Measurements from ENCODE around the gene TKT.
A peak's percentile ranks its signal among the peaks of the same experiment; 100 is the strongest.

Gene TKT

DNA sequence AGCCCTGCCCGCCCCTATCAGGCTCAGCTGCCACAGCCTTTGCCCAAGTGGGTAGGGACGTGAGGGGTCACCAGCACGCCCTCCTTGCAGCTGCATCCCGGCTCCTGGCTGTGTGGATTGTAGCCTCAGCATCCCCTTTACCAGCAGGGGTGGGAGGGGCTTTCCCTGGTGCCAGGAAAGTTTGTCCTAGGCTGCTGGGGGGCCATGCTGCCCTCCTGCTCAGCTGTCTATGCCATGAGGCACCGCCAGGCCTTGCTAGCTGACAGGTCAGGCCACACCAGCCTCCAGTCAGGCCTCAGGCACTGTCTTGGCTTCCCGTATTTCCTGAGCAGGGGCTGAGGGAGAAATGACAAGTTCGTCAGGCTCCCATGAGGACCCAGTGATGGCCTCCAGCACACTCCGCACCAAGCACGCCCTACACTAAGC is 32.3 kb downstream of the TKT start:
- no peak for DNase-seq

DNA sequence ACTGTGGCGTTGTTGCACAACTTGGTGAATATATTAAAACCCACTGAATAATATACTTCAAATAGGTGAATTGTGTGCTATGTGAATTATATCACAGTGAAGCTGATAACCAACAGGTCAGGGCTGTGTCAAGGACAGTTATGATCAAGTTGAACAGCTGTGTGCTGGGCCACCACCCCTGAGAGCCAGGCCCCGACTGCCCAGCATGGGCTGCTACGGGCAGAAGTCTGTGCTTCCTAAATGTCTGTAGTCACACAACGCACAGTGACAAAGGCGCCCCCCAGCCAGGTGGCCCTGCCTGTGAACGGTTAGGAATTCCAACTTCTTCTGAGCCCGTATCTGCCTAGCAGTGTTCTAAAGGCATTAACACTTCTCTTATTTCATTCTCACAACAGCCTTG is 32.8 kb downstream of the TKT start:
- no peak for DNase-seq

DNA sequence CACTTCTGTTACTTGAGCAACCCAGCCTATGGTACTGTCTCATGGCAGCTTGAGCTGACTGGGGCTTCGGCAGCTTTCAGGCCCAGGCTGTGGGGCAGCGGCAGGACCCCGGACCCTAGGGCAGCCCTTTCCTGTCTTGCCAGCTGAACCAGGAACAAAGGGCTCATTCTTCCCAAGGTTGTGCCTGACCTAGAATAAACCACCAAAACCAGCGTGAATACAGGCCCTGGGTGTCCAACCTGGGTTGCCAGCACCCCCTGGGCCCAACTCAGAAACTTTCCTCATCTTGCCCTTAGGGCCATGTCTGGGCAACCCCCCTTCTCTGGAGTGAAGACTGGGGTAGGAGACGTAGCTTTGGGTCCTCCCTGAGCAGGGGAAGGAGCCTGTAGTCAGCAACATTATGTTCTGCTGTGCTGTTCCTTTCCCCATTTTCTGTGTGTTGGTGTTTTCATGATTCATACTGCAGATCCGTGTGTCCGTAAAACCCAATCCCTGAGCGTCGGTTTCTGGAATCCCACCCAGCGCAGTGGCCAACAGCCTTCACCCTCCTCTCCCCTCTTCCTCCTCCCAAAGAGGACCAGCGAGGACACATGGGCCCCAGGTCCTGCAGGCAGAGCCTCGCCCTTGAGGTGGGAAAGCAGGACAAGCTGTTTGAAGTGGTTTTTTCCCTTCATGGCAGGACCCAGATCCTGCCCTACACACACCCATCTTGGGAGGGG is 33.5 kb downstream of the TKT start:
- no peak for DNase-seq

DNA sequence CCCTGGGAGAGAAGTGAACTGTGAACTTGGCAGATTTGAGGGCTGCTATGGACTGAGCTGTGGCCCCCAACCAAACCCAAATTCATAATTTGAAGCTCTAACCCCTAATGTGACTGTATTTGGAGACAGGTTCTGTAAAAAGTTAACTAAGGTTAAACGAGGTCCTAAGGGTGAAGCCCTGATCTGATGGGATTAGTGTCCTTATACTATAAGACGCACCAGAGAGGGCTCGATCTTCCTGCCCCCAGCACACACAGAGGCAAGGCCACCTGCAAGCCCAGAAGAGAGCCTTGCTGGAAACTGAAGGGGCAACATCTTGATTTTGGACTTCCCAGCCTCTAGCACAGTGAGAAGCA is 34.0 kb downstream of the TKT start:
- no peak for DNase-seq

DNA sequence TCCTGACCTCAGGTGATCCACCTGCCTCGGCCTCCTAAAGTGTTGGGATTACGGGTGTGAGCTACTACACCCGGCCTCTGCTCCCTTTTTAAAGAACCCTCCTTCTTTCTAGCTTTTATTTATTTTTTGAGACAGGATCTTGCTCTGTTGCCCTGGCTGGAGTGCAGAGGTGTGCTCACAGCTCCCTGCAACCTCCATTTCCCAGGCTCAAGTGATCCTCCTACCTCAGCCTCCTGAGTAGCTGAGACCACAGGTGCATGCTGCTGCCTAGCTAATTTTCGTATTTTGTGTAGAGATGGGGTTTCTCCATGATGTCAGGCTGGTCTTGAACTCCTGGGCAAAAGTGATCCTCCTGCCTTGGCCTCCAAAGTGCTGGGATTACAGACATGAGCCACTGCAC is 34.5 kb downstream of the TKT start:
- DNase-seq = no peak

DNA sequence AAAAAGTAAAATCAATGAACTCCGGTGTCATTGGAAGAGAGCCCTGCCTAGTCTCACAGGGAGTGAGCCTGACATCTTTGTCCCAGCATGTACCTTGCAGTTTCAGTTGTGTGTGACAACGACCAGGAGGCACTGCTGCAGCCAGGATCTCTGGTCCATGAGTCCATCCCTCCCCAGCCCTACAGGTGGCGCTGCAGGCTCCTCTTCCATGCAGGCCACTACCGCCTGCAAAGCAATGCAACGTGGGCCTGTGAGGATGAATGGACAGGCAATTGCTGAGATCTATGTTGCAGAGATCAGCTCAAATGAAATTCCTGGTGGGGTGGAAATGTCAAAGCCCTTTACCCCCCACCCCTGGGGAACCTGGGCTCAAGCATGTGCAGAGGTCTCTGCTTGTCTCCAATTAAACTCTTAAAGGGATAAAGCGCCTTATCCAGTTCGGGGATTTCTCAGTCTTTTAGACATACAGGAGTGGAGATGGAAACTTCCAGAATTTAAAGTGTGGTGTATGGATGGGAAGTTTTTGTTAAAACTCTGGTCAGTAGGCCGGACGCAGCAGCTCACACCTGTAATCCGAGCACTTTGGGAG is 35.8 kb downstream of the TKT start:
- DNase-seq = peak; percentile 53

DNA sequence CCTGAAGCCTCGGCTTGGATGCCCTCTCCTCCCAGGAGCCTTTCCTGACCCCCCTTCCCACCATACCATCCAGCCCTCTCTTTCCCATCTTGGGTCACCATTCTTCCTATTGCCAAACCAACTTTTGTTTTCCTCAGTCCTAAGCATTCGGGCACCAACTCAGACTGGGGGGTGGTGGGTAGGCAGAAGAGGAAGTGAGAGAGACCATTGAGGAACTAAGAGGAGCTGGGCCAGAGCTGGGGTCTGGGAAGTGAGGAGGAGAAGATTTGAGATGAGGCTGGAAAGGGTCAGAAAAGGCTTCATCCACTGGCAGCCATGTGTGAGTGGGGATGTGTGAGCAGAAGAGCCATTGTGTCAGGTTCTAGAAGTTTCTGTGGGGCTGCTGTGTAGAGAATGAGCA is 37.7 kb downstream of the TKT start:
- DNase-seq = no peak

DNA sequence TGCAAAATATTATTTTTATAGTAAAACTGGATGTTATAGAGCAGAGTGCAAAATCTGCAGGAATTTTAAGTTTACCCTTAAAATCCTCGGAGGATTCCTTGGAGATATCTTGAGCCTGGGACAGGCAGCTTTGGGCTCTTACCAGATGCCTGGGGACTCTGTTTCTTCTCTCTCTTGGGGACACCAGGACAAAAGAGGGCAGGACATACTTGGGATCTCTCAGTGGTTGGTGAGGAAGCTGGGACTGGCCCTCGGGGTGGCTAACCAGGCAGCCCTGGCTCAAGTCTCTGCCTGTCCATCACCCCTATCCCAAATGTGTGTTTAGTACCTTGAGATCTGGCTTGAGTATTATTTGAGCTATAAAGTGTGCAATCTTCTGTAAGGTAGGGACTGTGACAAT is 38.6 kb downstream of the TKT start:
- DNase-seq = no peak

DNA sequence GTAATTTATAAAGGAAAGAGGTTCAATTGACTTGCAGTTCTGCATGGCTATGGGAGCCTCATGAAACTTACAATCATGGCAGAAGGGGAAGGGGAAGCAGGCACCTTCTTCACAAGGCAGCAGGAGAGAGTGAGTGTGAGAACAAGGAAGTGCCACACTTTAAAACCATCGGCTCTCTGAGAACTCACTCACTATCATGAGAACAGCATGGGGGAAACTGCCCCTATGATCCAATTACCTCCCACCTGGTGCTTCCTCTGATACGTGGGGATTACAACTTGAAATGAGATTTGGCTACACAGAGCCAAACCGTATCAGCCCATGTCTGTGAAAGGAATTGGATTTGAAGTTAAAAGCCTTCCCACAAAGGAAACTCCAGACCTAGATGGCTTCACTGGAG is 39.1 kb downstream of the TKT start:
- DNase-seq = peak; percentile 16

DNA sequence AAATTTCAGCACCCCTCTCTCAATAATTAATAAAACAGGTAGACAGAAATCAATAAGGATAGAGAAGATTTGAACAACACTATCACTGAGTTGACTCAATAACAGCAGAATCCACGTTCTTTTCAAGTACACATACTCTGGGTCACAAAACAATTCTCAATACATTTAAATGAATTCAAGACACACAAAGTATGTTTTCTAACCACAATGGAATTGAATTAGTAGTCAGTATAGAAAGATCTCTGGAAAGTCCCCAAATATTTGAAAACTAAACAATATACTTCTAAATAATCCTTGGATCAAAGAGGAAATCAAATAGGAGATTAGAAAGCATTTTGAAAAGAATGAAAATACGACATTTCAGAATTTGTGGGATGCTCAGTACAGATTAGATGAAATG is 40.0 kb downstream of the TKT start:
- DNase-seq = no peak

DNA sequence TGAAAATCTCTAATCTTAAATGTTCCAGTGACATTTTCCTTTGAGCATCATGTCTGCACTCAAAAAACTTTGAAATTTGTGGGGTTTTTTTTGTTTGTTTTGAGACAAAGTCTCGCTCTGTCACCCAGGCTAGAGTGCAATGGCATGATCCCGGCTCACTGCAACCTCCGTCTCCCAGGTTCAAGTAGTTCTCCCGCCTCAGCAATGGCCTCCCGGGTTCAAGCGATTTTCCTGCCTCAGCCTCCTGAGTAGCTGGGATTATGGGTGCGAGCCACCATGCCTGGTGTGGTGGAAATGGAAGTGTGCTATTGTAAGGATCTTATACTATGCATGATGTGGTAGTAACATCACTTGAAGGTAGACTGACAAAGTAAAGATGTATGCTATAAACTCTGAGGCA is 42.5 kb downstream of the TKT start:
- DNase-seq = no peak

DNA sequence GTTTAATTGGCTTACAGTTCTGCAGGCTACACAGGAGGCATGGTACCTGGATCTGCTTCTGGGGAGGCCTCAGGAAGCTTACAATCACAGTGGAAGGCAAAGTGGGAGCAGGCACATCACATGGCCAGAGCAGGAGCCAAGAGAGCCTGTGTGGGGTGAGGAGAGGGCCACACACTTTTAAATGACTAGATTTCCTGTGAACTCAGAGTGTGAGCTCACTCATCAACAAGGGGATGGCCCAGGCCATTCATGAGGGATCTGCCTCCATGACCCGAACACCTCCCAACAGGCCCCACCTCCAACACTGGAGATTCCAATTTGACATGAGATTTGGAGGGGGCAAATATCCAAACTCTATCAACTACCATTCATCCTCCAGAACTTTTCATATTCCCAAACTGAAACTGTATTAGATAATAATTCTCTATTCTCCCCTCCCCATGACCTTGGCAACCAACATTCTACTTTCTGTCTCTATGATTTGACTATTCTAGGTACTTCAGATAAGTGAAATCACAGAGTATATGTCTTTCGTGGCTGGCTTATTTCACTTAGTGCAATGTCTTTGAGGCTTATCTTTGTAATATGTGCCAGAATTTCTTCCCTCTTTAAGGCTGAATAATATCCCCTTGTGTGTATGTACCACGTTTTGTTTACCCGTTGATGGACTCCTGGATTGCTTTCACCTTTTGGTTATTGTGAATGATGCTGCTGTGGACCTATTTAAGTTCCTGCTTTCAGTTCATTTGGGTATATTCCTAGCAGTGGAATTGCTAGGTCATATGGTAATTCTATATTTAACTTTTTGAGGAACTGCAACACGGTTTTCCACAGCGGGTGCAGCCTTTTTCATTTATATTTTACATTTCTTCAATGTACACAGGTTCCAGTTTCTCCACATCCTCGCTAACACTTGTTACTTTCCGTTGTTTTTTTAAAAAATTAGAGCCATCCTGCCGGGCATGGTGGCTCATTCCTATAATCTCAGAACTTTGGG is 43.8 kb downstream of the TKT start:
- DNase-seq = no peak

DNA sequence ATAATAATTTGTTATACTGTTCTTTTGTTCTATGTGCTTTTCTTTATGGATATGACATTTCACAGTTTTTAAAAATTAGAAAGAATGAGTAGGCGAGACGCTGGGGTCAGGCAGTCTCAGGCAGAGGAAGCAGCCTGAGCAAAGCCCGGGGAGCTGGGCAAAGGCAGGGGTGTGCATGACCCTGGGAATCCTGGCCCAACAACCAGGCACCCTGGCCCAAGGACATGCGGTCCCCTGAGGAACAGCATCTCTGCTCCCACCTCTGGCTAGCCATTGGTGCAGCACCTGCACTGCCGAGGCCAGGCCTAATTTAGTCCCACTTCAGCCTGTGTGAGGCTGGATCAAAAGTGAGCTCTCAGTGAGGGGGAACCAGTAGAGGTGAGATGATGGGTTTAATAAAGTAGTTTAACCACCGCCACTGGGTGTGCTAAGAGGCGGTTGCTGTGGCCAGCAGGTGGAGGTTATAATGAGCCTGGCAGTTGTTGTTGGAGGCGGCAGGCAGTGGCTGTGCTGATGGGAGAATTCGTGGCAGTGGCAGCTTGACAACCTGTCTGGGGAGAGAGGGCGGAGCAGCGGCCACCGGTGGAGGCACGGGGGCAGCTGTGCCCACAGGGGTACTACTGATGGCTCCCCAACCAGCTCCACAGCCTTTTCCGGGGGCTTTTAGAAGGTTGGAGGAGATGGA is 53.3 kb downstream of the TKT start:
- peak; percentile 76 for DNase-seq

DNA sequence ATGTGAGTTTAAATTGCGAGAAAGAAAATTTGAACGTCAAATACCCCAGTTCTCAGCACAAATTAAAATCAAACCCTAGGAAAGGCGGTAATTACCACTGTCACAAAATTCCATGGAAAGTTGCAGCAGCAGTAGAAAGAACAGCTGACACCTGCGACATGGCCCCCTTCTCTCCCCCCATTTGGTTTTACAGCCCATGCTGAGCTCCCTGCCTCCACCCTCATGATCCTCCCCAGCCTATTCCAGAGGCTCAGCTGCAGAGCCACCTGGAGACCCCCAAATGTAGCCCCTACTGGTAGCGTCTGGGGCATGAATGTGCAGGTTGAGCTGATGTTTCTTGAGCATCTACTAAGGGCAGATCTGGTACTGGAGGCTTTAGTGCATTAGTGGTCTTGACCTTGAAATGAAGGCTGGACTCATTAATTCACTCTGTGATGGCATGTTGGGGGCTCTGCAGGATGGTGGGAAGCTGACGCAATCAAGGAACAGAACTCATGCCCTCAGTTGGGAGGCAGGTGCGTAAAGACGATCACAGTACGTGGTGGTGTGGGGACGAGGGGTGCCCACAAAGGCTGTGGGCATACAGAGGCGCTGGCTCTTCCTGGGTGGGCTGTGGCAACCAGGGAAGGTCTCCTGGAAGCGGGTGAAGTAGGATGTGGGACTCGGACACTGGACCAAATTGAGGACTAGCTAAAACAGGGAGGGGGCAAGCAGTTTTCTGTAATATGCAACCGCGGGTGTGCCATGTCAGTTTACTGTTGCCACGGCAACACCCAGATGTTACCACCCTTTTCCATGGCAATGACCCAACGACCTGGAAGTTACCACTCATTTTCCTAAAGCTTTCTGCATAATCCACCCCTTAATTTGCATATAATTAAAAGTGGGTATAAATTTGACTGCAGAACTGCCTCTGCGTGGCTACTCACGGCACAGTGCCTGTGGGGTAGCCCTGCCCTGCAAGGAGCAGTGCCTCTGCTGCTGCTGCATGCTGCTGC is 55.0 kb downstream of the TKT start:
- DNase-seq = no peak

DNA sequence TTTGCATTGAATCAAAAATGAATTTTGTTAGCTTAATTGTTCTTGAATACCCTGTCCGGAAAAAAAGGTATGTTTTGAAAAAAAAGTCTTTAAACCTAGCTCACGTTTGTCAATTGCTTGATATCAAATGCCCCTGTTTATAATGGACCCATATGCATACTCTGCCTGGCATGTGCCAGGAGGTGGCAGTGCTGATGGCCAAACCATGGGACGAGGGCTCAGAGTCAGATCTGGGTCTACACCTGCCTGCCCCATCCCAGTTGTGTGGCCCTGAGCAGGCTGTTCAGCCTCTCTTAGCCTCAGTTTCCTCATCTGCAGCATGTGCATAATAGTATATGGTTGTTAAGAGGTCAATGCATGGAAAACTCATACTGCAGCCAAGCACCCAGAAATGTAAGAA is 56.0 kb downstream of the TKT start:
- DNase-seq = no peak

DNA sequence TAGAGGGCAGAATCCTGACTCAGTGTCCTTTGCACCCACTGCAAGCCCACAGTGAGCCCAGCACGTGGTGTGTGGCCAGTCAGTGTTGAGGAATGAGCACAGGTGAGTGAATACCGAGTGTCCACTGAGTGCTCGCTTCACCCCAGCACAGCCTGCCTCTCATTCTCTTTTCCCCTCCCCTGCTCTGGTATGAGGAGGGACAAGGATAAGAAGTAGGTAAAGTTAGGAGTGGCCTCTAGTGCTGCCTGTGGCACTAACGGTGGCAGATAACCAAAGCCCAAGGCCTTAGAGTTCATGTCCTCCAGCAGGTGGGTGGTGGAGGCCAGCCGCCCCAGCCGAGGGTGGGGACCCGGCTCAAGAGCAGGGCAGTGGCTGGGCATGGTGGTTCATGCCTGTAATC is 56.8 kb downstream of the TKT start:
- DNase-seq = no peak

DNA sequence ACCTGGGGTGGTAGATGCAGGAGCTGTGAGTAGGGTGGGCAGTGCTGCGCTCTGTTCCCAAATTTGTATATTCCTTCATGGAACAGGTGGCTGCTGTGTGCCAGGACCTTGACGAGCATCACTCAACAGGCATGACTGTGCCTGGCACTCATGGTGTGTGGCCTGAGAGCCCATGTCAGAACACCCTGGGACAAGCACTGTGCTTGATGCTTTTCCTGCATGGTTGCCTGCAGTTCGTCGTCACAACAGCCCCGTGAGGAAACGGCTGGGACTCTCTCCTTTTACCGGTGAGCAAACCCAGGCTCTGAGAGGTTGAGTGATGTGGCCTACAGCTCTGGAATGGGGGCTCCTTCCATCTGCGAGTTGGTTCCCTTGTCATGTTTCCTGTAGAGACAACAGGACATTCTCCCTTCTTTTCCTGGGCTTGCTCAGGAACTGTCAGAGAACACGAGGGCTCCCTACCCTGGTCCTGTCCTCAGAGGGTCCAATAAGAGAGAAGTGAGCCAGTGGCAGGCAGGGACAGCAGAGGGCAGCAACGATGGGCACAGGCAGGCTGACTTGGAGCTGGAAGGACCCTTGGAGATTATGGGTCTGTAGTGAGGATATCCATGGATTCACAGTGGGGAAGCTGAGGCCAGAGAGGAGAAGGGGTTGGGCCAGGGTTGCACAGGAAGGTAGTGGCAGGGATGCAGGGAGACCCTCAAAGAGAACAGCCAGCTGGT is 57.4 kb downstream of the TKT start:
- DNase-seq = no peak

DNA sequence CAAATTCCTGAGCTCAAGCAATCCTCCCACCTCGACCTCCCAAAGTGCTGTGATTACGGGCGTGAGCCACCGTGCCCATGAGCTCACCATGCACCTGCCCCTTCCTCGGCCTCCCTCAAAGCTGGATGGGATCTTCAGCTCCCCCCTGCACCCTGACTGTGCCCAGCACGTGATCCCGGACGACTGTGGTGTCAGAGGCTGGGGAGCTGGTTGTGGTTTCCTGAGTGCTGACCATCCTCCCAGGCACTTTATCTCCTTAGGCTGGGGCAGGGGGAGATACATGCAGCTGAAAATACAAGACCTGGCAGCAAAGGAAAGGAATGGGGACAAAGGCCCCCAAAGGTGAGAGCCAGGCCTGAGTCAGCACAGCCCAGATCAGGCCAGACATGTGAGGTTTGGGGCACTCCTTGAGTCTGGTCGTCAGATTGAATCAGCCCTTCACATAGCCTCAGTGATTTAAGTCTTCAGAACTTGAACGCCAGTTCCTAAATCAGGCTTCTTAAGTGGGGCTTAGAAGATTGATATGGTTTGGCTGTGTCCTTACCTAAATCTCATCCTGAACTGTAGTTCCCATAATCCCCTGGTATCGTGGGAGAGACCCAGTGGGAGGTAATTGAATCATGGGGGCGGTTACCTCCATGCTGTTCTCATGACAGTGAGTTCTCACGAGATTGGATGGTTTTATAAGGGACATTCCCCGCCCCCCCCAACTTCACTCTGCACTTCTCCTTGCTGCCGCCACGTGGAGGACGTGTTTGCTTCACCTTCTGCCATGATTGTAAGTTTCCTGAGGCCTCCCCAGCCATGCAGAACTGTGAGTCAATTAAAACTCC is 59.0 kb downstream of the TKT start:
- DNase-seq = no peak

DNA sequence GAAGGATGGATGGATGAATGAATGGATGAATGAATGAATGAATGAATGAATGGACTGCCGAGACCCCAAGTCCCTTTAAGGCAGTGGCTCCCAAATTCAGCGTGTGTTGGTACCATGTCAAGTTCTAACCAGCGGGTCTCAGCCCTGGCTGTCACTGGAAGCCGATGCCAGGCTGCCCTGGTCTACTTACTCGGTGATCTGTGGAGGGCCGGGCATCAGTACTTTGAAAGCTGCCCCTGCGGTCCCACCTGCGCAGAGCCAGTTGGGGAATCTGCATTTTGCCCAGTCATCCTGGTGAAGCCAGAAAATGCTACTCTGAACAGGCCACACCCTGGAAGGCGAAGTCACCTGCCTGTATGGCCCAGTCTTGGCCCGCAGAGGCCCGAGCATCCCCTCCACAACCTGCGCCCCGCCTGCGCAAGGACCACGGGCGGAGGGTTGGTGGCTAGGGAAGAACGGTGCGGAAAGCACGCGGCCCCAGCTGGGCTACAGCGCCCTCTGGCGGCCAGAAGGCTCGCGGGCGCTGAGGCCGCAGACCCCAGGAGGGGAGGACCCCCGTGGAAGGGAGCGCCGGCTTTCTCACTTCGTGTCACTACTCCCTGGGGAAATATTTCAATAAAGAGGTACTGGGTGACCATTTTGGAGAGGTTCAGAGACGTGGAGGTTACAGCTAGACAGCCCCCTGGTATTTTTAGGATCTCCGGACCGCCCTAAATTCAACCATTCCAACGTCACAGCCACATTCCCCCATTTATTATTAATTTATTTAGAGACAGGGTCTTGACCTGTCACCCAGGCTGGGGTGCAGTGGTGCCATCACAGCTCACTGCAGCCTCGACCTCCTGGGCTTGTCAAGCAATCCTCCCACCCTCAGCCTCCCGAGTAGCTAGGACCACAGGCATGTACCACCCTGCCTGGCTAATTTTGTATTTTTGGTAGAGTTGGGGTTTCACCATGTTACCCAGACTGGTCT is 59.9 kb downstream of the TKT start:
- DNase-seq = peak; percentile 49
